PC-9 (cell line): Measurements from ENCODE around the gene ZBTB7A.

Experiments
- CTCF ChIP-seq: fragments of 200-600 bp; sonication (generic); conservative IDR thresholded peaks from 2 replicates; pipeline ENCODE4 v1.6.1; 2017; ENCODE audit warnings: mixed run types, antibody characterized with exemption, mild to moderate bottlenecking, moderate library complexity
- EZH2 ChIP-seq: fragments of 200-600 bp; sonication (generic); IDR thresholded peaks from 2 replicates; pipeline ENCODE4 v1.8.0; 2017; ENCODE audit warnings: antibody characterized with exemption, low read depth

- TF ChIP-seq CTCF = no peak
- TF ChIP-seq EZH2 = no peak
Measured at GRCh38 chr19:4014541-4015491, 51.9 kb downstream of the ZBTB7A start.
